GM21619 (cell line): Measurements from ENCODE around the gene CBX3.
A peak's percentile ranks its signal among the peaks of the same experiment; 100 is the strongest.
"Not testable (repeated sequence)": the region's sequence is repeated elsewhere in the genome, so short reads cannot be mapped to it uniquely, and the experiment has no call there.

ENCODE experiments used
- ATAC-seq: cut with Tn5 transposase; IDR thresholded peaks from one replicate; pipeline ENCODE4 v1.9.1; 2021; ENCODE audit not compliant: unreplicated experiment

The CBX3 gene

DNA sequence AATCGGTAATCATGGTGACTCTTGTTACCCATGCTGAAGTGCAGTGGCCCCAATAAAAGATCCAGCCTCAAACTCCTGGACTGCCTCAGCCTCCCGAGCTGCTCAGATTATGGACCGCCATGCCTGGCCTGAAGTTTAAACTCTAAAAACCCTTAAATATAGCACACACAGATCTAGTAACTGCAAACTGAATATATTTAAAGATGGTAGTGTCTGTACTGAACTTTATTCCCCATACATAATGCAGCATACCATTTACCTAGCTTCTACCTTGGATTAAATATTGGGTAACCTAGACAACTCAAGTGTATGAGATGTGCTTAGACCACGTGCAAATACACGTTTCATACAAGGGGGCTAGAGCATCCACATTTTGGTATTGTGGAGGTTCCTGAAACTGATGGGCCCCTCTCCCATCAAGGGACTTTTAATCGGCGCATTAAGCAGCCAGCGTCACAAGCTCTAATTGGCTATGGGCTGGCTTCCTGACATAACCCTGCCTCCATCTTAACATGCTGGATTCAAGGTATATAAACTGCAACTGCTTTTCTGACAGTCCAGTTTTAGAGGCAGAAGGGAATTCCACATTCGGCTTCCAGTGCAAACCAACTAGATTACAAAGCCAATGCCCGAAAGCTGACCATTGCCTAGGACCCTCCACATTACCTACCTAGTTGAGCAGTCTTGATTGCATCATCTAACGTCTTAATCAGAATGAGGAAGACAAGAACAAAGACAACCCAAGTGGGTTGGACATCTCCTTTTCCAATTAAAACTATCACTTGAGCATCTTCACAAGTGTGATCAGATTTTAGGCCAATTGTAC is 14.0 kb upstream of the CBX3 start:
- no peak for ATAC-seq

- ATAC-seq, result no peak
Measured at GRCh38 chr7:26188206-26188956, 13.2 kb upstream of the CBX3 start.

DNA sequence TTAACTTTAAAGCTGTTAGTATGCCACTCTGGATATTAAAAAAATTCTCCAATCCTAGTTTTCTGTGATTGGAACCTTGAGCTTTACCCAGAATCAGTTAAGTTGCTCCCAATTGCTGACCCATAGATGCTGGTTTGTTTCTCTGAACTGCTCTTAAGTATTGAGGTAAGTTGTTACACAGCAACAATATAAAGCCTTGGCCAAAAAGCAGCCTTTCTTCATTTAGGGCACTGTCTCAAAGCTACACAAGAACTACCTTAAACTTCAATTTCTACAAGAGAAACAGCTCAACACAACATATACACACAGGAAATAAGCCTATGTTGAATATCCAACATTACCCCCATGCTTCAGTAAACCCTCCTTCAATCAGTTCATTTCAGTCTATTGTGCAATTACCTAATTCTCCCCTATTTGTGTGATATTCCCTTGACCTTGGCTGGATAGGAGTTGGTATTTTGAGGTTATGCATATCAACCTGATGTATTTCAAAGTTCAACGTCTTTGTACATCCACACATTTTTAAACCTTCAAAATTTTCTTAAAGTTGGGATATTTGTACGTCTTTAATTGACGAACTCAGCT is 12.5 kb upstream of the CBX3 start:
- ATAC-seq, result no peak

GRCh38 chr7:26189697-26190096 is 11.8 kb upstream of the CBX3 start:
- no peak for ATAC-seq

DNA sequence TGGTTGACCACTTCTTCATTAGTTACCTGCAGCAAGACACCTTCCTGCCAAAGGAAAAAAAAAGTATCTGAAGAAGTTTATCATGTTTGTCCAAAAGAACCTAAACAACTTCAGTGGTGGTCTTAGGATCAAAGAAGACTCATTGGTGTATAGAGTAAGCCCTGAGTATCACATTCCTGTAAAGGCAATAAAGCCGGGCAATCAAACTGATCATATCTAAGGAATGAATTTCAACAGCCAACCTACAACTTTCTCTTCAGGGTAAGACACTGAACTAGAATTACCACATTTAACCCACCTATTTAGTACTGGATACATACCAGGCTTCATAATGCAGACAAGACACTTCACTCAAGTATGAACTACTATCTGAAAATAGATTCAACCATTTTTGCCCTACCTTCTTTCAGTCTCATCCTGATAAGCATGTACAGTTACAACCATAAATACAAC is 11.1 kb upstream of the CBX3 start:
- ATAC-seq, result no peak

- ATAC-seq, result no peak
Measured at GRCh38 chr7:26191233-26191973, 10.1 kb upstream of the CBX3 start.

- ATAC-seq, result no peak
Measured at GRCh38 chr7:26191974-26192479, 9.5 kb upstream of the CBX3 start.

- ATAC-seq, result no peak
Measured at GRCh38 chr7:26192485-26193087, 9.0 kb upstream of the CBX3 start.

GRCh38 chr7:26193432-26194207 is 7.9 kb upstream of the CBX3 start:
- ATAC-seq, result no peak

DNA sequence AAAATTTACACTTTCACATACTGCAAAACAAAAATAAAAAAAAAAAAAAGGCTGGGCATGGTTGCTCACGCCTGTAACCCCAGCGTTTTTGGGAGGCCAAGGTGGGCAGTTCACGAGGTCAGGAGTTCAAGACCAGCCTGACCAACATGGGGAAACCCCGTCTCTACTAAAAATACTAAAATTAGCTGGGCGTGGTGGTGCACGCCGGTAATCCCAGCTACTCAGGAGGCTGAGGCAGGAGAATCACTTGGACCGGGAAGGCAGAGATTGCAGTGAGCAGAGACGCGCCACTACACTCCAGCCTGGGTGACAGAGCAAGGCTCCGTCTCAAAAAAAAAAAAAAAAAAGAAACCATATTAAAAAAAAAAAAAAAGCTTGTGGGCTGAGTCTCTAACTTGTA is 6.8 kb upstream of the CBX3 start:
- not testable (repeated sequence) for ATAC-seq

DNA sequence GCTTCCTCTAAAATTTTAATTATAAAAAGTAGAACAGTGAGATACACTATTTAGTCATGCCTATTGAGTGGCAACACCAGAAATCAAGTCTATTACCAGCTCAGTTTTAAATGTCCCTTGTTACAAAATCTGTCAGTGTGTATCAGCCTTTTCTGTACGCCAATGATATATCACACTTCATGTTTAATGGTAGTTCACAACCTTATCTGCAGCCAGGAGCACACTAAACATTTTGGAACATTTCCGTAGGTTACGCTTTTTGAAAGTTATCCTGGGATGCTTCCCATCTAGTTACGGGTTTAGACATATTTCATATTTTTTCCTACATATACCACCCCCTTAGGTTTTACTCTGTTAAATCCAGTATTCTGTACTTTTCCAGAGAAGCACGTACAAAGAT is 6.4 kb upstream of the CBX3 start:
- no peak for ATAC-seq

DNA sequence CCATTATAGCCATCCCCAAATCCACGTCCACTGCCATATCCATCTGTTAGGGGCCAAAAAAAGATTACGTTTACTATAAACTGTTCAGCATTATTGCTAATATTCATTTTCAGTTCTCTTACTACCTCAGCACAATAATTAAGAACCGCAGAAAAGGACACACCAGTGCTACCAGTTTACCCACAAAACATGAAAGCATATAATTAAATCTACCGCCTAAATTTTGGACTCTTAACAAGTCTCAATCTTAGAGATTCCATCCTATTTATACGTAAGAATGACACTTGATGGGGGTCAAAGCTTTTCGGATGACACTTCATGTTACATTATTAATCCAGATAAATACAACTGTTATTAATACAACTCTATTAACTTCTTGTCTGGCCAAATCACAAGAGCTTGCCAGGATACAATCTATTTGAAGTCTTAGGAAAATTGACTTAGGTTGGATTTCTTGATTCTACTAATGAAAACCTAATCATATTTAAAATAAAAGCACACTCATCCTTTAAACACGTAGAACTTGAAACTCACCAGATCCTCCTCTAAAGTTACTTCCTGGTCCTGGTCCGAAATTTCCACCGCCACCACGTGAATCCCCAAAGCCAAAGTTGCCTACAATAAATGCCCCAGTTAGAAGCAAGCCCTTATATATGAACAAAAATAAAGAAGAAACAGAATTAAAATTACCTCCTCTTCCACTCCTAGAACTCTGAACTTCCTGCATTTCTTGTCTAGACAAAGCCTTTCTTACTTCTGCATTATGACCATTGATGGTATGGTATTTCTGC is 5.5 kb upstream of the CBX3 start:
- ATAC-seq, result no peak

DNA sequence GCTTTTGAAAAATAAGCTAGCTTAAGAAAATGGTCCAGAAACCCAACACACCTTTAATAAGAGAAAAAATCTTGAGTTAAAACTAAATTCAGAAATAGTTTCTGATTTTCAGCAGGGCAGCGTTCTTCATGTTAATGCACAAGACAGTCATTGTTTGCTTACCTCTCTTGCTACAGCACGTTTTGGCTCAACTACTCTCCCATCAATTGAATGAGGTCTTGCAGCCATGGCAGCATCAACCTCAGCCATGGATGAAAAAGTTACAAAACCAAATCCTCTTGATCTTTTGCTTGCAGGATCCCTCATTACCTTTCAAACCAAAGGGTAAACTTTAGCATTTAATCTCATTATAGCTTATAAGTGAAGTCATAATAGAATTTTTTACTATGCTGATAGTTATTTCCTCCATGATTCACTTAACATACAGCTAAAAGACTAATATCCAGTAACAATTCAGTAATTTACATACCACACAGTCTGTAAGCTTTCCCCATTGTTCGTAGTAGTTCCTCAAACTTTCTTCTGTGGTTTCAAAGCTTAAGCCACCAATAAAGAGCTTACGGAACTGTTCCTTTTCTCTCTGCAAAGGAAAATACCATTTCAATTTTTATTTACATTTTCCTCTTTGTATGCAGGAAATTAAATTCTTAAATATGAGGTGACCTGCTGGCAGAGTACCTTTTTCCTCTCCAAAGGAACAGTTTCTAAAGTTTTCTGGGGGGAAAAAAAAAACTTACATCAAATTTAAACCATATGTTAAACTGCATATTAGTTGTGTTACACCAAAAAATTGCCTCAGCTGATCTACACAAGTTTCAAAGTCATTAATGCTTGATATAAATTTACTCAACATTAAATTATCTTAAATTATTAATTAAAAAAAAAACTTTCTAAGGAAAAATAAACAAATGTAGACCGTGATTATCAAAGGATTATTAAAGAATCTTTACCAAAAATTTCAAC is 4.1 kb upstream of the CBX3 start:
- no peak for ATAC-seq

- no peak for ATAC-seq
Measured at GRCh38 chr7:26198133-26198780, 3.3 kb upstream of the CBX3 start.

- no peak for ATAC-seq
Measured at GRCh38 chr7:26198781-26199169, 2.8 kb upstream of the CBX3 start.

DNA sequence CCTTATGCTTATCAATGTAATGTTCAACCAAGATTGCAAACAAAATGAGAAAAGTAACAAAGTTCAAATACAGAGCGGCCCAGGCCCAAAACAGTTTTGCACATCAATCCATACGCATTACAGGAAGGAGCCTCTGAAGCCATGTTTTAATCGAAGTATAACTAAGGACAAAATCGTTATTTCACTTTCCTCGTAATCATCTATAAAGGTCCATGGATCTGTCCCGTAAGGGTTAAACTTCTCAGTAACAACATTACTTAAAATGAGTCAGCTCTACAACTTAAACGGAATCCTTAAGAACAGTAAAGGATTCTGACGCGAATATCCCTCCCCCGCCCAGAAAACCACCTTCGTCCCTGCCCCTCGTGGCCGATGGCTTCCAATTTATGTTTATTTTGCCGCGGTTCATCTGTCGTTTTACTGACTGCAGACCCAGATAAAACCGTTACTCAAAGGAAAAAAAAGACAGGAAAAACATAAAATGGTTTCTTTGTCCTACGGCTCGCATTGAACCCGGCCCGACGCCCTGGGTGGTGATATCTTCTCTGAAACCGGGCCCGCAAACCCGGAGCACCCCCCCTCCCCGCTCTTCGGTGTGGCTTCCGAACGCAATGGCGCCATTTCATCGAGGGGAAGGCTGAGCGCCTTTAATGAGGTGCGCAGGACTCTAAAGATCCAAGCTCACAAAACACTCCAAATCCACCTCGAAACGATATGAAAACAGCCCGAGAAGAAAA is 2.1 kb upstream of the CBX3 start:
- ATAC-seq, result no peak

DNA sequence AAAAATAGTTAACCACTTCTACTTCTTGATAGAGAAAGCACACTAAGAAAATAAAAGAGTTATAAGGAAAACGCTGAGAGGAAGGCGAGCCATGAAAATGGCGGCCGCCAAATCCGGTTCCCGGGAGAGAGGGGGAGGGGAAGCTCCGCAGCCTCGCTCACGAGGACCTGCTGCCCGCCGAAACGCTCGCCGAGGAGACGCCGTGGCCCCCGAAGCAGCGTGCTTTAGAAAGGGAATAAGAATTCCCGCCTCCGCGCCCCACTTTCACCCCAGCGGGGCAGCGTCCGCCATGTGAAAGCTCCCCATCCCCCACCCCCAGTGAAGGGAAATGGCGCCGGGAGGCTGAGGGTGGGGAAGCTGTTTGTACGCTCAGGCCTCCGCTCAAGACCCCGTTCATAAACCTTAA is 1.5 kb upstream of the CBX3 start:
- ATAC-seq, result peak; percentile 13
